HL-60/S4 (cell line): ENCODE results near the gene ZIC5.
"Not testable (repeated sequence)": the region's sequence is repeated elsewhere in the genome, so short reads cannot be mapped to it uniquely, and the experiment has no call there.

Source experiments
- in situ Hi-C: fragments of 300-500 bp; cut with MboI; formaldehyde crosslinking; loops from 2 replicates; pipeline ENCODE4 v1.14.3; 2022; ENCODE audit warnings: low sequenced_read_pairs

ZIC5 gene

GRCh38 chr13:99961636-99962035, 9.9 kb downstream of the ZIC5 start:
- in situ Hi-C loops = no loop called here

GRCh38 chr13:99960663-99961311, 10.8 kb downstream of the ZIC5 start:
- in situ Hi-C loops = no loop called here

GRCh38 chr13:99959540-99960230, 11.9 kb downstream of the ZIC5 start:
- in situ Hi-C loops = no loop called here

GRCh38 chr13:99959127-99959539, 12.4 kb downstream of the ZIC5 start:
- in situ Hi-C loops = no loop called here

GRCh38 chr13:99958406-99959126, 13.0 kb downstream of the ZIC5 start:
- in situ Hi-C loops = no loop called here

GRCh38 chr13:99956473-99957349, 14.9 kb downstream of the ZIC5 start:
- in situ Hi-C loops = no loop called here

- in situ Hi-C loops = no loop called here
These were observed 15.7 kb downstream of the ZIC5 start for GRCh38 chr13:99955747-99956472.

GRCh38 chr13:99955107-99955746, 16.3 kb downstream of the ZIC5 start:
- in situ Hi-C loops = no loop called here

GRCh38 chr13:99953138-99953755, 18.3 kb downstream of the ZIC5 start:
- in situ Hi-C loops = no loop called here

GRCh38 chr13:99951666-99952065, 19.9 kb downstream of the ZIC5 start:
- in situ Hi-C loops = not testable (repeated sequence)

GRCh38 chr13:99949679-99950413, 21.7 kb downstream of the ZIC5 start:
- in situ Hi-C loops = no loop called here

GRCh38 chr13:99948907-99949678, 22.5 kb downstream of the ZIC5 start:
- in situ Hi-C loops = no loop called here

GRCh38 chr13:99948411-99948810, 23.2 kb downstream of the ZIC5 start:
- in situ Hi-C loops = no loop called here

- in situ Hi-C loops = no loop called here
These were observed 23.9 kb downstream of the ZIC5 start for GRCh38 chr13:99947666-99948065.

- in situ Hi-C loops = not testable (repeated sequence)
These were observed 26.1 kb downstream of the ZIC5 start for GRCh38 chr13:99945515-99945914.

GRCh38 chr13:99944606-99945005, 27.0 kb downstream of the ZIC5 start:
- in situ Hi-C loops = no loop called here

- in situ Hi-C loops = no loop called here
These were observed 27.5 kb downstream of the ZIC5 start for GRCh38 chr13:99944102-99944501.

GRCh38 chr13:99941911-99942310, 29.7 kb downstream of the ZIC5 start:
- in situ Hi-C loops = no loop called here
